Spinal cord (tissue), 10 donors: ENCODE measurements around the gene CACNG4. TPM values are rescaled to one million over a fixed set of nuclear protein-coding genes. Genes with fewer than 3 reads are reported as not detected.

ENCODE experiments used
- DNase-seq, 6 donors: peaks; one replicate each; pipeline versions ENCODE4 v3.0.0 to v3.0.0-alpha.2; 2013 to 2015; ENCODE audit warnings: low spot score in 6 of 6, low read depth in 4 of 6
- H3K27ac ChIP-seq: one replicate; pipeline ENCODE4 v1.5.1; 2013; ENCODE audit warnings: low read depth, low read length, control low read depth
- H3K27me3 ChIP-seq: one replicate; pipeline ENCODE4 v1.6.1; 2013; ENCODE audit warnings: low read length; ENCODE audit not compliant: control insufficient read depth, insufficient read depth
- H3K36me3 ChIP-seq: one replicate; pipeline ENCODE4 v1.6.1; 2013; ENCODE audit warnings: low read length; ENCODE audit not compliant: control insufficient read depth, insufficient read depth
- H3K4me1 ChIP-seq: one replicate; pipeline ENCODE4 v1.6.1; 2013; ENCODE audit warnings: low read length; ENCODE audit not compliant: control insufficient read depth, insufficient read depth
- H3K4me3 ChIP-seq: one replicate; pipeline ENCODE4 v1.5.1; 2013; ENCODE audit warnings: low read depth, low read length, control low read depth
- H3K9me3 ChIP-seq: one replicate; pipeline ENCODE4 v1.6.1; 2013; ENCODE audit warnings: low read length; ENCODE audit not compliant: control insufficient read depth, insufficient read depth
- WGBS: methylation state at CpG from one replicate; pipeline ENCODE4 v1.1.5; 2013; ENCODE audit warnings: missing lambda C conversion rate; ENCODE audit not compliant: insufficient coverage; 5-methylcytosine and 5-hydroxymethylcytosine counted together
- polyA plus RNA-seq, 2 donors: library from polyadenylated mRNA; unstranded; fragments of 120-200 nt; gene quantifications; one replicate each; pipeline ENCODE4 v1.2.1, GENCODE V29; 2013; ENCODE audit not compliant: insufficient read length in 2 of 2
- total RNA-seq, 2 donors: library from RNA; depleted of rRNA in 1 of 2; stranded (reverse); fragments of 120-200 nt in 1 of 2; fragments of >200 nt in 1 of 2; gene quantifications; one replicate each; pipeline versions ENCODE4 v1.2.3 to v1.2.4, GENCODE V29; 2013 to 2014
- donor health status: healthy.

CACNG4 gene
- total and polyA plus RNA-seq, 4 donors: 19.7 to 161 (median 86.1) TPM

DNA sequence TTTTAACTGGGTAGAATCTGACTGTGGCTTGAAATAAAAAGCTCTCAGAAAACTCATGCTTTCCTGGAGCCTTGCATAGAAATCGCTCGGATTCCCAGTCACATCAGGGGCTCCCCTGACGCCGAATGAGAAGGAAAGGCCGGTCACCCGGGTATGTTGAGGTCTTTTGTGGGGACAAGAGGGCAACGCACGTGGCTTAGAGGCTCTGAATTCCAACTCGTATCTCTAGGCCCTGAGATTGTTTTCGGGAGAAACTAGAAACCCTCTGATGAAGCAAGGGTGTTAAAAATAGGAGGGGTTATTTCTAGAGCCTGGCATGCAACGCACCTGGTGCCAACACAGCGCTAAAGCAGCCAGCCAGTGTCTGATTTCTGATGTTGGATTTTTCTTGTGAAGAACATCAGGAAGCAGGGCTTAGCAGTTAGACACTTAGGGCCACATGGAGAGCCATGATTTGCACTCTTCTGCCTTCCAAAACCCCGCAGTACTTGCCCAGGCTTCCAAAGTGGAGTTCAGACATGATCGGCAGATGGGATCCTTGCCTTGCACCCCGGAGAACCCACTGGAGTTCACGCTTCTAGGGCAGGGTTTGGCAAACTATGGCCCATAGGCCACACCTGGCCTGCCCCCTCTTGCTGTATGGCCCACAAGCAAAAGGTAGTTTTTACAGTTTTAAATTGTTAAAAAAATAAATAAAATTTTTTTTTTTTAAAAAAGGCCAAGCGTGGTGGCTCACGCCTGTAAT, 92.4 kb downstream of the CACNG4 start:
- no peaks in the 10 kb centered on the region for H3K27me3 ChIP-seq
- 81% methylated on average over 17 of the region's 18 CpGs for WGBS
- no peaks in the 10 kb centered on the region for H3K9me3 ChIP-seq
- no peak overlapping the region for H3K4me3 ChIP-seq
- H3K4me1 ChIP-seq: peaks cover 9% of the 10 kb centered on the region
- H3K36me3 ChIP-seq: no peaks in the 10 kb centered on the region
- no peak for DNase-seq
- no peak overlapping the region for H3K27ac ChIP-seq

DNA sequence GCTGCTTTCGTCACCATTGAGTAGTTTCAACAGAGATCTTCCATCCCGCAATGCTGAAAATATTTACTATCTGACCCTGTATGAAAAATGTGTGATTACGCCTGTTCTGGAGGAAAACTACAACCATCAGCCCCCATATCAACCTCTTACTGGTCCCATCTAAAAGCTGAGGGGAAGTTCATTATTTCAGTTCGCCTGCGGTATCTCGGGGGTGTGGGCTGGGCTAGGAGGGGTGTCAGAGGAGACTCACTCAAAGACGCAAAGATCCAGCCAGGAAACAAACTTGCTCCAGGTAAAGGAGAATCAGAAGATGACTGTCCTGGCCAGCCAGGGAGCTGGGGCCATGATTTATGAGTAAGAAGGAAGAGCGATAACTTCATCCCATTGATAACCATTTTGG, 93.5 kb downstream of the CACNG4 start:
- no peak overlapping the region for H3K4me3 ChIP-seq
- 97% methylated on average over 4 of the region's 8 CpGs for WGBS
- H3K9me3 ChIP-seq: no peaks in the 10 kb centered on the region
- H3K27me3 ChIP-seq: no peaks in the 10 kb centered on the region
- H3K4me1 ChIP-seq: peaks cover 9% of the 10 kb centered on the region
- H3K27ac ChIP-seq: no peak overlapping the region
- no peak for DNase-seq
- no peaks in the 10 kb centered on the region for H3K36me3 ChIP-seq

GRCh38 chr17:67059372-67059771, 94.9 kb downstream of the CACNG4 start:
- Histone ChIP-seq H3K36me3 (no peaks in the 10 kb centered on the region), H3K4me3 (no peak overlapping the region), H3K9me3 (no peaks in the 10 kb centered on the region), H3K4me1 (peaks cover 5% of the 10 kb centered on the region), H3K27ac (no peak overlapping the region), H3K27me3 (no peaks in the 10 kb centered on the region)
- DNase-seq: peak in 1 of 6 donors; percentile 35
- 69% methylated on average over 5 of the region's 6 CpGs for WGBS

- Histone ChIP-seq H3K27ac (no peak overlapping the region), H3K4me1 (peaks cover 2% of the 10 kb centered on the region), H3K9me3 (no peaks in the 10 kb centered on the region), H3K27me3 (no peaks in the 10 kb centered on the region), H3K4me3 (no peak overlapping the region), H3K36me3 (no peaks in the 10 kb centered on the region)
- 88% methylated on average over 5 of the region's 6 CpGs for WGBS
- no peak for DNase-seq
These were observed 98.6 kb downstream of the CACNG4 start for GRCh38 chr17:67063141-67063540.

DNA sequence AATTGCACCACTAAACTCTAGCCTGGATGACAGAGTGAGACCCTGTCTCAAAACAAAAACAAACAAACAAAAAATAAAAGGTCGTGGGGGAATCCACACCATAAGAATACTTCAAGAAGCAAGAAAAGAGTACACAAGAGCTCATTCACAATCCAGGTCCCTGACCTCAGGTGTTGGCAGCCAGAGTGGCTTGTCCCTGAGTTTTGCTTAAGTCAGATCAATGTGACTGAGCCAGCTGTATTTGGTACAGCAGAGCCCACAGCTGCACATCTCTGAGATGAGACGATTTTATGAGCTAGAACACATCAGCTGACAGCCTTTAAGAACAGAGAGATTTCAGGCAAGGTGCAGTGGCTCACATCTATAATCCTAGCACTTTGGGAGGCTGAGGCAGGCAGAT, 102.2 kb downstream of the CACNG4 start:
- H3K9me3 ChIP-seq: no peaks in the 10 kb centered on the region
- H3K27me3 ChIP-seq: no peaks in the 10 kb centered on the region
- 64% methylated on average over 2 of the region's 2 CpGs for WGBS
- no peak overlapping the region for H3K27ac ChIP-seq
- H3K4me3 ChIP-seq: no peak overlapping the region
- DNase-seq: peak in 1 of 6 donors; percentile 28
- no peaks in the 10 kb centered on the region for H3K36me3 ChIP-seq
- H3K4me1 ChIP-seq: peaks cover 2% of the 10 kb centered on the region

GRCh38 chr17:67067571-67068482, 103.3 kb downstream of the CACNG4 start:
- WGBS: 79% methylated on average over 8 of the region's 13 CpGs
- Histone ChIP-seq H3K36me3 (no peaks in the 10 kb centered on the region), H3K27me3 (no peaks in the 10 kb centered on the region), H3K9me3 (no peaks in the 10 kb centered on the region), H3K4me1 (peaks cover 2% of the 10 kb centered on the region), H3K27ac (no peak overlapping the region), H3K4me3 (no peak overlapping the region)
- DNase-seq: peak in 1 of 6 donors; percentile 63

DNA sequence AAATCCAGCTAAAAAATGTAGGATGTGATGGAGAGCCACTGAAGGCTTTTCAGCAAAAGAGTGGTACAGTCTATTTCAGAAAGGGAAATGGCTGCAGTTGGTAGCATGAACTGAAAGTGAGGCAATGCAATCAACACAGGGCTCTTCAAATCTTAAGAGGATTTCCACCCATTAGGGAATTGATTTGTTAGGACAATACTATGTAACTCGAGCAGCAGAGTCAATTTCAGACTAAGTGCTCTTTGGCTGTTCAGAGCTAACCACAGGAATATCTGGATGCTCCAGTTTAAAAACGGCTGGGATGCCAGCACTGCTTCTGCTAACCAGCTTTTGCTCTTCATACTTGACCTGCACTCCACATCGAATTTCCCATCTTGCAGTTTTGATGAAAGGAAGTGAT, 104.5 kb downstream of the CACNG4 start:
- Histone ChIP-seq H3K36me3 (no peaks in the 10 kb centered on the region), H3K27me3 (no peaks in the 10 kb centered on the region), H3K9me3 (no peaks in the 10 kb centered on the region), H3K4me1 (peaks cover 2% of the 10 kb centered on the region), H3K4me3 (no peak overlapping the region), H3K27ac (no peak overlapping the region)
- 17% methylated on average over 1 of the region's 3 CpGs for WGBS
- no peak for DNase-seq

- no CpG with 5 or more reads among the region's 5 CpGs for WGBS
- no peaks in the 10 kb centered on the region for H3K27me3 ChIP-seq
- H3K4me3 ChIP-seq: no peak overlapping the region
- H3K27ac ChIP-seq: no peak overlapping the region
- no peaks in the 10 kb centered on the region for H3K9me3 ChIP-seq
- DNase-seq: no peak
- H3K4me1 ChIP-seq: peaks cover 2% of the 10 kb centered on the region
- no peaks in the 10 kb centered on the region for H3K36me3 ChIP-seq
These were observed 105.2 kb downstream of the CACNG4 start for GRCh38 chr17:67069603-67070136.

- H3K4me3 ChIP-seq: no peak overlapping the region
- no peak overlapping the region for H3K27ac ChIP-seq
- H3K36me3 ChIP-seq: no peaks in the 10 kb centered on the region
- no peak for DNase-seq
- peaks cover 2% of the 10 kb centered on the region for H3K4me1 ChIP-seq
- no peaks in the 10 kb centered on the region for H3K27me3 ChIP-seq
- no peaks in the 10 kb centered on the region for H3K9me3 ChIP-seq
These were observed 107.1 kb downstream of the CACNG4 start for GRCh38 chr17:67071595-67071994.
